Activated CD4-positive, CD25-positive, alpha-beta regulatory T cell treated with anti-CD3 and anti-CD28 coated beads, Interleukin-2, amount 50 U/mL, for 24 hours (primary cell): ENCODE data around the gene INO80.
"Not testable (repeated sequence)": the region's sequence is repeated elsewhere in the genome, so short reads cannot be mapped to it uniquely, and the experiment has no call there.

Source experiments
- ATAC-seq, 2 donors: fragments of 150-1000 bp; cut with Tn5 transposase; one replicate each; pipeline ENCODE4 v1.10.0; 2021; ENCODE audit warnings: mild to moderate bottlenecking in 1 of 2, moderate library complexity in 1 of 2

Gene INO80

GRCh38 chr15:40960151-40960885, 155.8 kb downstream of the INO80 start:
- no peak for ATAC-seq

- ATAC-seq: no peak
These were observed 156.5 kb downstream of the INO80 start for GRCh38 chr15:40959331-40960141.

GRCh38 chr15:40958723-40959122, 157.4 kb downstream of the INO80 start:
- no peak for ATAC-seq

- no peak for ATAC-seq
These were observed 157.9 kb downstream of the INO80 start for GRCh38 chr15:40958146-40958545.

- no peak for ATAC-seq
These were observed 158.5 kb downstream of the INO80 start for GRCh38 chr15:40957581-40958051.

GRCh38 chr15:40957041-40957555, 159.0 kb downstream of the INO80 start:
- no peak for ATAC-seq

- ATAC-seq: no peak
These were observed 159.5 kb downstream of the INO80 start for GRCh38 chr15:40956541-40956982.

- no peak for ATAC-seq
These were observed 160.0 kb downstream of the INO80 start for GRCh38 chr15:40955930-40956540.

GRCh38 chr15:40955141-40955903, 160.8 kb downstream of the INO80 start:
- ATAC-seq: no peak

- ATAC-seq: not testable (repeated sequence)
These were observed 161.8 kb downstream of the INO80 start for GRCh38 chr15:40954158-40954848.

GRCh38 chr15:40953713-40954074, 162.4 kb downstream of the INO80 start:
- no peak for ATAC-seq

GRCh38 chr15:40952901-40953712, 163.0 kb downstream of the INO80 start, which contains the start of gene CHAC1:
Gene CHAC1, plus strand, starts transcription at chr15:40953471. Its CDS starts 113 bp downstream, at chr15:40953584.
- ATAC-seq: peak; percentile 97

- no peak for ATAC-seq
These were observed 163.7 kb downstream of the INO80 start for GRCh38 chr15:40952301-40952900.

GRCh38 chr15:40951764-40952163, 164.3 kb downstream of the INO80 start:
- ATAC-seq: no peak

- no peak for ATAC-seq
These were observed 166.3 kb downstream of the INO80 start for GRCh38 chr15:40949756-40950207.

GRCh38 chr15:40948706-40949473, 167.2 kb downstream of the INO80 start:
- ATAC-seq: no peak

- ATAC-seq: no peak
These were observed 171.4 kb downstream of the INO80 start for GRCh38 chr15:40944510-40945296.

- no peak for ATAC-seq
These were observed 172.2 kb downstream of the INO80 start for GRCh38 chr15:40943764-40944365.
